ENCODE results near the gene EPHB2. TPM values are rescaled to one million over a fixed set of nuclear protein-coding genes. Genes with fewer than 3 reads are reported as not detected.

EPHB2 gene
- total RNA-seq, 5 donors from 2014 or later (not counting 1 experiment from before 2014, with no cell fraction given), result 0.06 to 0.20 (median 0.12) TPM; not detected in 2

DNA sequence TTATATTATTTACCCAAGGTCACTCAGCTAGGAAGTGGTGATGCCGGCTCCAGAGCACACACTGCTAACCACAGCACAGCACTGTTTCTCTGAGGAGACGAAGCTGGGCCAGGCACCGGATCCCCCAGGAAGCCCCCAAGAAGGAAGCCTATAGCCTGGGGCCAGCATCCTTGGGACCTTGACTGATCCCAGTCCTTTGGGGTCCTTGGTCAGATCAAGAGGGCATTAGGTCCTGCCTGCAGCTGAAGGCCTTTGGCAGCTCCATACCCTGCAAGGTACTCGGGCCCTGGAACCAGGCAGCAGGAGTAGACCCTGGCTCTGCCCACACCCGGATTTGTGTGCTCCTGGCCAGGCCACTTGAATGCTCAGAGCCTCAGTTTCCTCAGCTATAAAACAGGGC, 134.0 kb downstream of the EPHB2 start:
- DNase-seq (no peak), ATAC-seq (replicated peaks in 1 of 4) (no peak)
- CTCF ChIA-PET, result no interaction called here
- WGBS (ENCODE audit: insufficient coverage), result 71% methylated on average over 5 of the region's 5 CpGs
- Mint-ChIP-seq H3K4me3 (no peak overlapping the region), H3K36me3 (no peaks in the 10 kb centered on the region), H3K4me1 (peaks cover 0 to 5% (median 0%) of the 10 kb centered on the region in 3 donors), H3K9me3 (no peaks in the 10 kb centered on the region), H3K27me3 (peaks cover 35 to 41% of the 10 kb centered on the region in 2 donors), H3K27ac (no peak overlapping the region)
- Histone ChIP-seq H3K27ac (ENCODE audit: low read length) (no peak overlapping the region), H3K36me3 (ENCODE audit: control insufficient read depth in 2 of 2, extremely low read depth in 1 of 2, insufficient read depth in 1 of 2, low read length in 1 of 2) (no peaks in the 10 kb centered on the region), H3K4me3 (ENCODE audit: control insufficient read depth in 1 of 2, extremely low read depth in 1 of 2, low read length in 1 of 2) (no peak overlapping the region), H3K9me3 (no peaks in the 10 kb centered on the region), H3K4me1 (ENCODE audit: control insufficient read depth in 1 of 2, extremely low read depth in 1 of 2, insufficient read depth in 2 of 2, low read length in 2 of 2) (no peaks in the 10 kb centered on the region), H3K27me3 (replicated peaks in 1 of 2; ENCODE audit: control insufficient read depth in 2 of 2, extremely low read depth in 1 of 2, insufficient read depth in 2 of 2, low read length in 1 of 2) (peaks cover 0 to 52% of the 10 kb centered on the region in 2 experiments)
- POLR2A ChIA-PET, result no interaction called here

DNA sequence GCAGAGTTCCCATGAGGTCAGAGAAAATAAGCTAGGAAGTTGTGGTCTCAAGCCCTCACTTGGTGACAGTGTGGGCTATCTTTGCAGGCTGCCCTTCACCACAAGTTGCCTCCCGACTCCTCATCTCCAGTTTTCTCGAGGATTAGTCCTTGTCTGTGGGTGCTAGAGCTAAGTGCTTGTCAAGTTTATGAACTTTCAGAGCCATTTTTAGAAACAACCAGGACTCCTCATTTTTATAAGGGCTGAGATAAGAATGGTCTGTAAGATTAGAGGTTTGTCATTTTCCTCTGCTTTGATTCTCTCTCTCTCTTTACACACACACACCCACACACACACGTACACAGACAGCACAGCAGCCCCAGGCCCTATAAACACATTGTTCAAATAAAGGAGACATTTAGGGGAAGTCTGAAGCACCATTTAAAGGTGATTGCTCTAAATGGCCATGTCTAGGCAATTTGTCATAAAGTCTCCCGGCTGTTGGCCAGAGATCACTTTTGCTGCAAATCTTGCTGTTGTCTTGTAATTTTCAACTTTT, 134.8 kb downstream of the EPHB2 start:
- ChIA-PET POLR2A (no interaction called here), CTCF (no interaction called here)
- H3K27me3 ChIP-seq (replicated peaks in 1 of 2; ENCODE audit: control insufficient read depth in 2 of 2, extremely low read depth in 1 of 2, insufficient read depth in 2 of 2, low read length in 1 of 2), result peaks cover 0 to 55% of the 10 kb centered on the region in 2 experiments
- H3K4me3 ChIP-seq (ENCODE audit: control insufficient read depth in 1 of 2, extremely low read depth in 1 of 2, low read length in 1 of 2), result no peak overlapping the region
- Mint-ChIP-seq H3K4me3 (no peak overlapping the region), H3K27ac (no peak overlapping the region), H3K36me3 (no peaks in the 10 kb centered on the region), H3K4me1 (peaks cover 0 to 5% (median 0%) of the 10 kb centered on the region in 3 donors), H3K27me3 (peaks cover 38% of the 10 kb centered on the region in 2 donors), H3K9me3 (no peaks in the 10 kb centered on the region)
- H3K9me3 ChIP-seq, result no peaks in the 10 kb centered on the region
- 83% methylated on average over 1 of the region's 4 CpGs for WGBS (ENCODE audit: insufficient coverage)
- no peaks in the 10 kb centered on the region for H3K4me1 ChIP-seq (ENCODE audit: control insufficient read depth in 1 of 2, extremely low read depth in 1 of 2, insufficient read depth in 2 of 2, low read length in 2 of 2)
- DNase-seq (no peak), ATAC-seq (replicated peaks in 1 of 4) (no peak)
- H3K27ac ChIP-seq (ENCODE audit: low read length), result no peak overlapping the region
- no peaks in the 10 kb centered on the region for H3K36me3 ChIP-seq (ENCODE audit: control insufficient read depth in 2 of 2, extremely low read depth in 1 of 2, insufficient read depth in 1 of 2, low read length in 1 of 2)

DNA sequence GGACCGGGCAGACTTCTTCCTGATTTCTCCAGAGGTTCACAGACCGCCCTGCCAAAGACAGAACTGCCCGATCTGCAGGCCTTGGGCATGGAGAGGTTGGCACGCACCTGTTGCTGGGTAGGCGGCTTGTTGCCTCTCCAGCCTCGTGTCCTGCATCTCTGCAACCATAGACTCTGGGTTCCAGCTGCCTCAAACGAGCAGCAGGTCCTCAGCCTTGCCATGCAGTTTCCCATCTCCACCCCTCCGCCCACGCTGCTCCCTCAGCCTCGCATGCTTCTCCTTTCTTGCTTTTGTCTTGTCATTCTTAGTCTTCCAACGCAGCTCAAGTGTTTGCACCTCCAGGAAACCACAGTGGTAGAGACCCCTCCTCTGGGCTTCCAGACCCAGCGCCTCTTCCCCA, 135.8 kb downstream of the EPHB2 start:
- H3K36me3 ChIP-seq (ENCODE audit: control insufficient read depth in 2 of 2, extremely low read depth in 1 of 2, insufficient read depth in 1 of 2, low read length in 1 of 2), result no peaks in the 10 kb centered on the region
- Mint-ChIP-seq H3K36me3 (no peaks in the 10 kb centered on the region), H3K4me3 (no peak overlapping the region), H3K27me3 (peaks cover 41 to 44% of the 10 kb centered on the region in 2 donors), H3K4me1 (peaks cover 0 to 5% (median 0%) of the 10 kb centered on the region in 3 donors), H3K27ac (no peak overlapping the region), H3K9me3 (no peaks in the 10 kb centered on the region)
- ATAC-seq (replicated peaks in 1 of 4), result no peak
- 22% methylated on average over 12 of the region's 12 CpGs for WGBS (ENCODE audit: insufficient coverage)
- no peak overlapping the region for H3K4me3 ChIP-seq (ENCODE audit: control insufficient read depth in 1 of 2, extremely low read depth in 1 of 2, low read length in 1 of 2)
- H3K4me1 ChIP-seq (ENCODE audit: control insufficient read depth in 1 of 2, extremely low read depth in 1 of 2, insufficient read depth in 2 of 2, low read length in 2 of 2), result no peaks in the 10 kb centered on the region
- ChIA-PET CTCF (no interaction called here), POLR2A (no interaction called here)
- H3K27ac ChIP-seq (ENCODE audit: low read length), result no peak overlapping the region
- peaks cover 0 to 57% of the 10 kb centered on the region in 2 experiments for H3K27me3 ChIP-seq (replicated peaks in 1 of 2; ENCODE audit: control insufficient read depth in 2 of 2, extremely low read depth in 1 of 2, insufficient read depth in 2 of 2, low read length in 1 of 2)
- no peak for DNase-seq
- no peaks in the 10 kb centered on the region for H3K9me3 ChIP-seq

DNA sequence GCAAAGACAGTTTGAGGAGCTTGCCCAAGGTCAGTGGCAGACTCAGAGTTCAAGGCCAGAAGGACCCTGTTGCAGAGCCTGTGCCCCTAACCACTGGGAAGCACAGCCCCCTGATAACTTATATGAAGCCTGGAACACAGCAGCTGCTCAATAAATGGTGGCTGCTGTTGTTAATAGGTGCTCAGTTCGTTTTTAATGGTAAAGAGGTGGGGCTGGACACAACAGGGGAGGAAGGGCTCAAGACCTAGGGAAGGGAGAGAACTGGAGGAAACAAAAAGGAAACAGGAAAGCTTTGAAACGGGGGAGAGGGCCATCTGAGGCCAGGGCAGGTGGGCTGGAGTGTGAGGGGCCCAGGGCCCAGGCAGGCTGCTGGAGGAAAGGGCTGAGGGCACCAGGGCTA, 136.6 kb downstream of the EPHB2 start:
- Histone ChIP-seq H3K4me3 (ENCODE audit: control insufficient read depth in 1 of 2, extremely low read depth in 1 of 2, low read length in 1 of 2) (no peak overlapping the region), H3K9me3 (no peaks in the 10 kb centered on the region), H3K27ac (ENCODE audit: low read length) (no peak overlapping the region), H3K4me1 (ENCODE audit: control insufficient read depth in 1 of 2, extremely low read depth in 1 of 2, insufficient read depth in 2 of 2, low read length in 2 of 2) (no peaks in the 10 kb centered on the region), H3K27me3 (replicated peaks in 1 of 2; ENCODE audit: control insufficient read depth in 2 of 2, extremely low read depth in 1 of 2, insufficient read depth in 2 of 2, low read length in 1 of 2) (peaks cover 0 to 55% of the 10 kb centered on the region in 2 experiments), H3K36me3 (ENCODE audit: control insufficient read depth in 2 of 2, extremely low read depth in 1 of 2, insufficient read depth in 1 of 2, low read length in 1 of 2) (no peaks in the 10 kb centered on the region)
- Mint-ChIP-seq H3K27me3 (peaks cover 48 to 49% of the 10 kb centered on the region in 2 donors), H3K27ac (no peak overlapping the region), H3K4me1 (peaks cover 0 to 5% (median 0%) of the 10 kb centered on the region in 3 donors), H3K9me3 (no peaks in the 10 kb centered on the region), H3K36me3 (no peaks in the 10 kb centered on the region), H3K4me3 (no peak overlapping the region)
- POLR2A ChIA-PET, result no interaction called here
- CTCF ChIA-PET, result no interaction called here
- DNase-seq (no peak), ATAC-seq (replicated peaks in 1 of 4) (no peak)
- WGBS (ENCODE audit: insufficient coverage), result 22% methylated on average over 1 of the region's 2 CpGs

DNA sequence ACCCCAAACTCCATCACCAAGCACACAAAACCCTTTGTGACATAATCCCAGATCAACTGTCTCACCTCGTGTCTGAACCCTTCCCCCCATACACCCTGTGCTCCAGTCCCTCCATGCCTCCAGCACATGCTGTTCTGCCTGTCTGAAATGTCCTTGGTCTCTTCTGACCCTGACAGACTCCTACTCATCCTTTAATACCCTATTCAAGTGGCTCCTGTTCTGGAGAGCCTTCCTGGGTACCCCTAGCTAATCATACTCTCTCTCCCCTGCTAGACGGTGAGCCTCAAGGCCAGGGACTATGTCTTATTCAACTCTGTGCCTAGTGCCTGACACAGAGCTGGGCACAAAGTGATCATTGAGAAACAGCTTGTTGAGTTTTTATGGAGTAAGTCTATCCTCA, 137.1 kb downstream of the EPHB2 start:
- H3K36me3 Mint-ChIP-seq, result no peaks in the 10 kb centered on the region
- H3K9me3 Mint-ChIP-seq, result no peaks in the 10 kb centered on the region
- H3K27ac ChIP-seq (ENCODE audit: low read length), result no peak overlapping the region
- no peak for DNase-seq
- ChIA-PET CTCF (no interaction called here), POLR2A (no interaction called here)
- H3K27ac Mint-ChIP-seq, result no peak overlapping the region
- H3K27me3 Mint-ChIP-seq, result peaks cover 46 to 51% of the 10 kb centered on the region in 2 donors
- no peaks in the 10 kb centered on the region for H3K36me3 ChIP-seq (ENCODE audit: control insufficient read depth in 2 of 2, extremely low read depth in 1 of 2, insufficient read depth in 1 of 2, low read length in 1 of 2)
- no peaks in the 10 kb centered on the region for H3K4me1 ChIP-seq (ENCODE audit: control insufficient read depth in 1 of 2, extremely low read depth in 1 of 2, insufficient read depth in 2 of 2, low read length in 2 of 2)
- H3K9me3 ChIP-seq, result no peaks in the 10 kb centered on the region
- H3K4me3 ChIP-seq (ENCODE audit: control insufficient read depth in 1 of 2, extremely low read depth in 1 of 2, low read length in 1 of 2), result no peak overlapping the region
- H3K4me1 Mint-ChIP-seq, result peaks cover 0 to 5% (median 0%) of the 10 kb centered on the region in 3 donors
- peaks cover 0 to 55% of the 10 kb centered on the region in 2 experiments for H3K27me3 ChIP-seq (replicated peaks in 1 of 2; ENCODE audit: control insufficient read depth in 2 of 2, extremely low read depth in 1 of 2, insufficient read depth in 2 of 2, low read length in 1 of 2)
- no peak for ATAC-seq (replicated peaks in 1 of 4)
- WGBS (ENCODE audit: insufficient coverage), result 53% methylated on average over 1 of the region's 2 CpGs
- H3K4me3 Mint-ChIP-seq, result no peak overlapping the region

DNA sequence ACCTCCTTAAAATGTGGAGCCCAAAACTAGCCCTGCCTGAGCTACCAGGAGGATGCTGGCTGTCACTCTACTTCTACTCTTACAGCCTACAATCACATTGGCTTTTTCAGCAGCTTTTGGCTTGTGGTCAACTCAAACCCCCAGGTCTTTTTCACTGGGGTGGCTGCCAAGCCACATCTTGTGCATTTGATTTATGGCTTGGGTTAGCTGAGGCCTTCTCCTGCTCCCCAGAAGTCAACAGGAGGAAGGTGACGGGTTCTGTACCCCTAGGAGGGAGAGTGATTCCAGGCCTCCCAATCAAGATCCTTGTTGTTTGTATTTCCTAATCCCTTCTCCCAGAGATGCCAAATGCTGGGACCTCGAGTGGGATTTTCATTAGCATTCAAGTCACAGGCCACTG, 137.8 kb downstream of the EPHB2 start:
- peaks cover 42 to 54% of the 10 kb centered on the region in 2 donors for H3K27me3 Mint-ChIP-seq
- H3K27me3 ChIP-seq (replicated peaks in 1 of 2; ENCODE audit: control insufficient read depth in 2 of 2, extremely low read depth in 1 of 2, insufficient read depth in 2 of 2, low read length in 1 of 2), result peaks cover 0 to 62% of the 10 kb centered on the region in 2 experiments
- no peak for DNase-seq
- no peaks in the 10 kb centered on the region for H3K36me3 ChIP-seq (ENCODE audit: control insufficient read depth in 2 of 2, extremely low read depth in 1 of 2, insufficient read depth in 1 of 2, low read length in 1 of 2)
- CTCF ChIA-PET, result no interaction called here
- no peaks in the 10 kb centered on the region for H3K9me3 Mint-ChIP-seq
- WGBS (ENCODE audit: insufficient coverage), result no CpG with 5 or more reads among the region's 2 CpGs
- no peak overlapping the region for H3K4me3 ChIP-seq (ENCODE audit: control insufficient read depth in 1 of 2, extremely low read depth in 1 of 2, low read length in 1 of 2)
- no peaks in the 10 kb centered on the region for H3K4me1 ChIP-seq (ENCODE audit: control insufficient read depth in 1 of 2, extremely low read depth in 1 of 2, insufficient read depth in 2 of 2, low read length in 2 of 2)
- peaks cover 0 to 5% (median 0%) of the 10 kb centered on the region in 3 donors for H3K4me1 Mint-ChIP-seq
- no peak overlapping the region for H3K27ac ChIP-seq (ENCODE audit: low read length)
- no peaks in the 10 kb centered on the region for H3K9me3 ChIP-seq
- H3K4me3 Mint-ChIP-seq, result no peak overlapping the region
- no peak overlapping the region for H3K27ac Mint-ChIP-seq
- no peak for ATAC-seq (replicated peaks in 1 of 4)
- H3K36me3 Mint-ChIP-seq, result no peaks in the 10 kb centered on the region
- POLR2A ChIA-PET, result no interaction called here

DNA sequence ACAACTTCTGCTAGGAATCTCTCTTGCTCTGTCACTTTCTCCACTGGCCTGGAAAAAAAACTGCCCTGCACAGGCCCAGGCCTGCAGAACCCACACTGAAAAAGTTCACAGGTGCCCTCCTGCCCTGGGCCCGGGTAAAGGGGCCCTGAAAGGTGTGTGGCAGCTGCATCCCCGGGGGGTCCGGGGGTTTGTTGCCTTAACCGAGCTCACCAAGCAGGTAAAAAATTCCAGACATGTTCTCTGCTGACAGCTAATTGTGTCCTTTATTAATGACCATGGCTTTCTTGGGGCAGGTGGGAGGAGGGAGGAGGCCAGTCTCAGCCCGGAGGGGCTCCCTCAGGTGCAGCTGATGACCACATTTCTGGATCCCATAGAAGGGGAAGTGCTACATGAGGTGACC, 139.1 kb downstream of the EPHB2 start:
- peaks cover 32 to 52% of the 10 kb centered on the region in 2 donors for H3K27me3 Mint-ChIP-seq
- POLR2A ChIA-PET, result no interaction called here
- H3K27ac Mint-ChIP-seq, result no peak overlapping the region
- H3K9me3 Mint-ChIP-seq, result no peaks in the 10 kb centered on the region
- CTCF ChIA-PET, result no interaction called here
- ATAC-seq (replicated peaks in 1 of 4) (no peak), DNase-seq (no peak)
- Histone ChIP-seq H3K36me3 (ENCODE audit: control insufficient read depth in 2 of 2, extremely low read depth in 1 of 2, insufficient read depth in 1 of 2, low read length in 1 of 2) (no peaks in the 10 kb centered on the region), H3K4me1 (ENCODE audit: control insufficient read depth in 1 of 2, extremely low read depth in 1 of 2, insufficient read depth in 2 of 2, low read length in 2 of 2) (no peaks in the 10 kb centered on the region), H3K27ac (ENCODE audit: low read length) (no peak overlapping the region), H3K9me3 (no peaks in the 10 kb centered on the region), H3K4me3 (ENCODE audit: control insufficient read depth in 1 of 2, extremely low read depth in 1 of 2, low read length in 1 of 2) (no peak overlapping the region), H3K27me3 (replicated peaks in 1 of 2; ENCODE audit: control insufficient read depth in 2 of 2, extremely low read depth in 1 of 2, insufficient read depth in 2 of 2, low read length in 1 of 2) (peaks cover 0 to 60% of the 10 kb centered on the region in 2 experiments)
- no peaks in the 10 kb centered on the region for H3K36me3 Mint-ChIP-seq
- peaks cover 0 to 5% (median 0%) of the 10 kb centered on the region in 3 donors for H3K4me1 Mint-ChIP-seq
- whole genome bisulfite sequencing (ENCODE audit: insufficient coverage), result 84% methylated on average over 4 of the region's 5 CpGs
- H3K4me3 Mint-ChIP-seq, result no peak overlapping the region

Measured in T-cell (primary cell).